ENCODE results near the gene OR2K2.
"Not testable (repeated sequence)": the region's sequence is repeated elsewhere in the genome, so short reads cannot be mapped to it uniquely, and the experiment has no call there.

The OR2K2 gene, protein sequence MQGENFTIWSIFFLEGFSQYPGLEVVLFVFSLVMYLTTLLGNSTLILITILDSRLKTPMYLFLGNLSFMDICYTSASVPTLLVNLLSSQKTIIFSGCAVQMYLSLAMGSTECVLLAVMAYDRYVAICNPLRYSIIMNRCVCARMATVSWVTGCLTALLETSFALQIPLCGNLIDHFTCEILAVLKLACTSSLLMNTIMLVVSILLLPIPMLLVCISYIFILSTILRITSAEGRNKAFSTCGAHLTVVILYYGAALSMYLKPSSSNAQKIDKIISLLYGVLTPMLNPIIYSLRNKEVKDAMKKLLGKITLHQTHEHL

DNA sequence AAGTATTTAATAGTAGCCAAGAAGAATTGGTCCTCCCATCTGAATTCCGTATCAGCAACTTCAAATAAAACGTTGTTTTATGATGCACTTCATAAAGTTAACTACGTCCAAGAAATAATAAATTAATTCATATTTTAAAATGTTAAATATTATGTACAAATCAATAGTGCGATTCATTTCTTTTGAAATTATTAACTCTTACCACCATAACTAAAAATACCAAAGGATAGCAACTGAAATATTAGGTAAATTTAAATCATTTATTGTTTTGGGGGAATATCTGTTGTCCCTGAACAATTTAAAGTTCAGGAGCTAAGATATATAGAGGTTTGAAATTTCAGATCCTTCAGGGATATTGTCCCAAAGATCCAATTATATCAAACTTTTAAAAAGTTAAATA lies at the start of gene OR2K2:
Gene OR2K2, minus strand, starts transcription at position 101 of the 400 bp plus-strand sequence. CDS start 1,791 bp downstream, outside the sequence.
- no peak for DNase-seq (ENCODE audit: low read depth in 3 of 3)

DNA sequence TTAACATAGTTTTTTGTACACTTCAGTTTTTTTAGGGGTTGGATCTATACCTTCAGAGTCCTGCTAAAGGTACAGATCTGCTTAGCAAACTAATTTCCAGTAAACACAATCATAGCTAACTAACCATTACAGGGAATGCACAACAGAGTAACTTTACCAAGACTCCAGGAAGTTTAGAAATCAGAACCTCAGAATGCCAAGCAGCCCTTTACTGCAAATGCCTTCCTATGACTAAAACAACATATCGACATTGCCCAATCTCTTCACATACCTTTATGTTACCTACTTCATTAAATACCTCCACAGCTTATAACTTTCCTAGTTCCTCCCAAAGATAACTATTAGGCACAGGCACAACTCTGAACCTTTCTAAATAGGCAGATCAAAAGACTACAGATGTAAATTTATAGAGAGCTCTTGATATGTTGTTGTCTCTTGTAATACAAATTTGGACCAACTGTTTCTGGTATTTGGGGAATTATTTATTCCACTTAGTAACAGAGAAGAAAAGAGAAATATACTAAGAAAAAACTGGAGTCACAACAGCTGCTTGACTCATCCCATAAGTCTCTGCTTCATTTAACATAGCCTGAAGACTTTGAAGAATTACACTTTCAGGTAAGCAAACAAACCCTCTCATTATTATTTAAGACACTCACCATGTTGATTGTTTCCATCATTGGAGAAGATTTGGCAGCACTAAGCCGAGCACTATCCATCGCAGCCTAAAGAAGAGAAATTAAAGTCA lies 46.0 kb upstream of the OR2K2 start:
- DNase-seq (ENCODE audit: low read depth in 3 of 3): no peak

DNA sequence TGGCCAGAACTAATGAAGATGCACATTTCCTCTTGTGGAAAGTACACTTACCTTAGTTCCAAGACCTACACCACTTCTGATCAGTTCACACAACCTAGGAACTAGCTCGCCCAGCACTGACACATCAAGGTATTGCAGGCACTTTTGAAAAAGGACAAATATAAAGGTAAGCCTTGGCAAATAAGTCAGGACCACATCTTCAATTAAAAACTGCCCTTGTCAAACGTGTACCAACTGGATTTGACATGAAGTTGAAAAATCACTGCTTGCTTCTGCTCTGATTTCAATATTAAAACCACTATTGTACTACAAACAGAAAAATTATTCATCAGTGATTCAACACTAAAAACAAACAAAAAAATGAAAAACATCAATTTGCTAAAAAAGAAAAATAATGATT lies 45.0 kb upstream of the OR2K2 start:
- DNase-seq (ENCODE audit: low read depth in 3 of 3): no peak

DNA sequence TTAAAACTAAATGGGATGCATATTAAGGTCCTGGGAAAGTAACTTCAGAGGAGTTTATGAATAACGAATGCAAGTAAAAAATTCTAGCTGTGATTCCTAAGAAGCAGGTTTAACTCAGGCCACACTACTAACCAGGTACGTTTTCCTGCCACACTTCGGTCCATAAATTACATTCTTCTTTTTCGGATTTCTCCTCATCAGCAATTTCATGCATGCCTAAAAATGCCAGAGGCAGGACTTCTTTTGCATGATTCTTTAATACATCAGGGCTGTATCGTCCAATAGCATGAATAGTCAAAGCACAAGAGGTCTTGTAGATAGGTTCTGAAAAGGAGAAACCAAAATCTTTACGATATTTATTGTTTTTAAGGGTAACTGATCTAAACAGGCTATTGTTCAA lies 42.3 kb upstream of the OR2K2 start:
- no peak for DNase-seq (ENCODE audit: low read depth in 3 of 3)

DNA sequence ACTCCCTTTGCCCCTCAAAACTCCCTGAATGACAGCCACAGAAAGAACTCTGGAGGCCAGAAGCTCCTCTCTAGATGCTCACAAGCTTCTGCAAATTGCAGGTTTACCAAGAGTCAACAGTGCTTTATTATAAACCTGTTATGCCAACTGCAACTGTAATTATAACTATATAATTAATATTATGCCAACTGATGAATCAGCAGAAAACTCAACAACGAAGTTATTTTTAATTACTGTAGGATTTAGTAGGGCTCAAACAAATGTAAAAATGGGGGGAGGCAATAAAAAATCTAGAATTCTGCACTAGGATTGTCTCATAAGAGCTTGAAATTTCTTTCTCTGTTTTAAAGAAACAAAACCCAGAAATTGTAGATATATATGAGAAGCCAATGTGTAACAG lies 37.0 kb upstream of the OR2K2 start:
- DNase-seq (ENCODE audit: low read depth in 3 of 3): no peak

DNA sequence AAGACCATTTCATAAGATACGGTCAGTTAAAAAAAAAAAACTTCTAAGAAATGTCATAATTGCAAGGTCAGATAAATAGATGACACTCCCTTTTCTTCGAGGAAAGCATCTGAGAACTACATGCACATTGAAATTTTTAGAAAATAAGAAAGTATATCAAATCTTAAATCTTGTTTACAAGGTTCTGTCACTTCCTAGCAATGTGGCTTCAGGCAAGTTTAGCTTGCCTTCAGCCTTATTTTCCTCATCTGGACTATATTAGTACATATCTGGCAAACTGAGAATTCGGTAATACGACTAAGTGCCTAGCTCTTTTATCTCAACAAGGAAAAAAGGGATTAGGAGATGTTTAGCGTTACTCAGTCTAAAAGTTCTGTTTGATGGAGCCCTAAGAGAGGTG lies 32.5 kb upstream of the OR2K2 start:
- no peak for DNase-seq (ENCODE audit: low read depth in 3 of 3)

DNA sequence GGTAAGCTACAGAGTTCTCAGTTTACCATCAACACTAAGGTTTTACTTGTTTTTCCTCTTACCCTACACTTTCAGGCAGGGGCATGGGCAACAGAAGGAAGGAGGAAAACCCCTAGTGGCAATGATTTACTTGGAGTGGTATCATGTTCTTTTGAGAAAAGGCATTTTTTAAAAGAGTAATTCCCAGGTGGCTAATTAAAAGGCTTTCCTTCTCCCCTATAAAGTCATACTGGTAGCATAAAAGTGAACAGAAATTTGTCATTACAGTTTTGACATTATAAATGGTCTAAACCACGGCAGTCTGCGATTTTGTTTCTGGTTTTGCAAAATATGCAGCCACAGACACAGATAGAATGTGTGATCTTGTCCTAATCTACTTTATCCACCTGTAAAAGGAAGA lies 30.9 kb upstream of the OR2K2 start:
- no peak for DNase-seq (ENCODE audit: low read depth in 3 of 3)

DNA sequence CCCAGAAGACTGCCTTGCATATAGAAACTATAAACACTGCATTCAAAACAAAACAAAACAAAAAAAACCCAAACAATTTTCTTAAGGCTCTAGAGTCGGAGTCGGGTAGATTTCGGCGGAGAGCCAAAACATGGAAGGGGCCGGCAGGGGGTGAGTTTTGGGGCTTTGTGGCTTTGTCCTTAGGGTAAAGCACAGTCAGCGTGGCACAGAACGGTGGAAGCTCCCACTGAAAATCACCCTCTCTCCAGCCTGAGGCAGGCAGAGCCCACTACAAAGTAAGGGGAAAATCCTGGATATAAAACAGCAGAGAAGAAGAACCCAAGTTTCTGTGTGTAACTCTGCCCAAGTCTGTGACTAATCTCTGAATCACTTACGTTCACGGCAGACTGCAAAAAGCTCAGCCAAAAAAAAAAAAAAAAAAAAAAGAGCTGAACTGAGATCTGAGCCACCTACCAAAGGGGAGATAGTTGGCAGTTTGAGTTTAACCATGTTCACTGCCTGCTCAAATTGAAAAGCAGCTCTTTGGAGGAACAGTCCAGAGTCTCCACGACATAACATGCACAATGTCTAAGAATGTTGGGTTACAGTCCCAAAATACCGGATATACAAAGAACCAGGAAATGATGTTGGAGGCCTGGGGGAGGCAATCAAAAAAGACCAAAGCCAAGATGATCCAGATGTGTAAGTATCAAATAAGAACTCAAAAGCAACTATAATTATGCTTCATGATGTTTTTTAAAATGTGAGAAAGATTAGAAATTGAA lies 26.6 kb upstream of the OR2K2 start:
- no peak for DNase-seq (ENCODE audit: low read depth in 3 of 3)

DNA sequence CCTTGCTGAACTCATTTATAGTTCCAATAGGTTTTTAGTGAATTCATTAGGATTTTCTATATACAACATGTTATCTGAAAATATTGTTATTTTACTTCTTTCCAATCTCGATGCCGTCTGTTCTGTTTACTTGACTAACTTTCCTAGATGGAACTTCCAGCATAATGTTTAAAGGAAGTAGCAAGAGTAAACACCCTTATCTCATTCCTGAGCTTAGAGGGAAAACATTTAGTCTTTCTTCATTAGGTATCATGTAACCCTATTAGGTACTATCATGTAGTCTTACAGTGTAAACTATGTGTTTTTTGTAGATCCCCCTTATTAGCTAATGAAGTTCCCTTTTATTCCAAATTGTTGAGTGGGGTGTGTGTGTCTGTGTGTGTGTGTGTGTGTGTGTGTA lies 22.5 kb upstream of the OR2K2 start:
- no peak for DNase-seq (ENCODE audit: low read depth in 3 of 3)

DNA sequence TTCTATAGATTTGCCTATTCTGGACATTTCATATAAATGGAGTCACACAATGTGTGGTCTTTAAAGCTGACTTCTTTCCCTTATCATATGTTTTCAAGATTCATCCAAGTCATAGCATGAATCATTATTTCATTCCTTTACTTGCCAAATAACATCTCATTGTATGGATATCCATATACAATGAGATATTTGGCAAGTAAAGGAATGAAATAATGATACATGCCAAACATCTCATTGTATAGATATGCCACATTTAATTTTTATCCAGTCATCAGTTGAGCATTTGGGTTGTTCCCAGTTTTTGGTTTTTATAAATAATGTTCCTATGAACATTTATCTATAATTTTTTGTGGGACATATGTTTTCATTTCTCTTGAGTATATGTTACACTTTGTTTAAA lies 20.5 kb upstream of the OR2K2 start:
- no peak for DNase-seq (ENCODE audit: low read depth in 3 of 3)

DNA sequence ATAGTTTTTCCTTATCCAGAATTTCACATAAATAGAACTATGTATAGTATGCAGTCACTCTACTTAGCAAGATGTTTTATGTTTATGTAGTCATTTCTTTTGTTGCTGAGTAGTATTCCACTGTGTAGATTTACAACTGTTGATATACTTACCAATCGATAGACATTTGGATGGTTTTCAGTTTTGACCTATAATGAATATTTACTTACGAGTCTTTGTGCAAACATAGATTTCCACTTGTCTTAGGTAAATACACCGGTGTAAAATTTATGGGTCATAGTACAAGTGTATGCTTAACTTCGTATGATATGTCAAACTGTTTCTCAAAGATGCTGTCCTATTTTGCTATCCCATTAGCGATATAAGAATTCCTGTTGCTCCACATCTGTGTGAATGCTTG lies 19.7 kb upstream of the OR2K2 start:
- no peak for DNase-seq (ENCODE audit: low read depth in 3 of 3)

DNA sequence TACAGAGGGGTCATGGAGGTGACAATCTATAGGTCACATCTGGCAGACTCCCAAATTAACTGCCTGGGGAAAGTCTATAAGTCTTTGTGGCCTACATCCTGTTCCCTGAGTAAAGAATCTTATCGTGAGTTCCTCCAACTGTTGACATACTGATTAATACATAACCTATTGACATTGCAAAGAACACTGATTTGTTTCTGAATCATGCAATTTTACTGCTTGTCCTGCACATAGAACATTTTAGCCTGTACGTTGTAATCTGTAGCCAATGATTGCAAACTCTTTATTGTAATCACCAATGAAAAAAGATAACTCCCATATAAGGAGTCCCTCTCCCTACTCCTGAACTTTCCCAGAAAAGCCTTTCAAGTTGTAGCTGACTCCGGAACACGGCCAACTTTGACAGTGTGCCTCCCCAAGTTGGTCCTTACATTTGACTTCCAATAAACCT lies 18.8 kb upstream of the OR2K2 start:
- no peak for DNase-seq (ENCODE audit: low read depth in 3 of 3)

DNA sequence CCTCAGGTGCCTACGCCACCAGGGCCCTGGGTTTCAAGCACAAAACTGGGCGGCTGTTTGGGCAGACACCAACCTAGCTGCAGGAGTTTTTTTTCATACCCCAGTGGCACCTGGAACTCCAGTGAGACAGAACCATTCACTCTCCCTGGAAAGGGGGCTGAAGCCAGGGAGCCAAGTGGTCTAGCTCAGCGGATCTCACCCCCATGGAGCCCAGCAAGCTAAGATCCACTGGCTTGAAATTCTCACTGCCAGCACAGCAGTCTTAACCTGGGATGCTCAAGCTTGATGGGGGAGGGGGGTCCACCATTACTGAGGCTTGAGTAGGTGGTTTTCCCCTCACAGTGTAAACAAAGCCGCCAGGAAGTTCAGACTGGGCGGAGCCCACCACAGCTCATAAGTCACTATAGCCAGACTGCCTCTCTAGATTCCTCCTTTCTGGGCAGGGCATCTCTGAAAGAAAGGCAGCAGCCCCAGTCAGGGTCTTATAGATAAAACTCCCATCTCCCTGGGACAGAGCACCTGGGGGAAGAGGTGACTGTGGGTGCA lies 4.4 kb upstream of the OR2K2 start:
- DNase-seq (ENCODE audit: low read depth in 3 of 3): not testable (repeated sequence)

DNA sequence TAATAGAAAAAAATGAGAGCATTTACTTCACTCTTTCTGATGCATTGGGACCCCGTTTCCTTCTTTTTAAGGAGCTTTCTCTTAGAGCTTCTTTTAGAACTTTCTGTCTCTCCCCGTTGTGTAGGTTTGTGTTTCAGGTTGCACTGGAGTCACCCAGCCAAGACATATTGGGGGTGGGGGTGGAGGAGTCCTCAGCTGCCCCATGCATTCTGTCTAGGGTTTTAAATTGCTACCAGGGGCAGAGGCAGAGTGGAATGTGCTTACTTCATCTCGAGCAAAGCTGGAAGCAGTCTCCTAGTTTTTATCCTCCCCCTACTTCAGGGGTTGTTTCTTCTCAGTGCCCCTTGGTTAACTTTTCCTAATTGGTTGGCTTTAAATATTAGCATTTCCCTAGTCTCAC lies 9.4 kb downstream of the OR2K2 start:
- no peak for DNase-seq (ENCODE audit: low read depth in 3 of 3)

DNA sequence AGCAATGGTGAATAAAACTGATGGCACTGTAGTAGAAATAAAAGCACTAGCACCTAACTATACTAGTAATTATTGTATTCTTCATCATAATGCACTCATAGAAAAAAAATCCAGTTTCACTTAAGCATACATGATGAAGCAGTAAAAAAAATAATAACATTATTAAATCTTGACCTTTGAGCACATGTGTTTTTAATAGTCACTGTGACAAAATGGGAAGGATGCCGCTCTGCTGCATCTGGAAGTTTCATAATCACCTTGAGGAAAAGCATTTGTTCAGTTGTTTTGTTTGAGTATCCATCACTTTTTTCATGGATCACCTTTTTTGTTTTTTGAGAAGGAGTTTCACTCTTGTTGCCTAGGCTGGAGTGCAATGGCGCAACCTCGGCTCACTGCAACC lies 13.2 kb downstream of the OR2K2 start:
- DNase-seq (ENCODE audit: low read depth in 3 of 3): no peak

DNA sequence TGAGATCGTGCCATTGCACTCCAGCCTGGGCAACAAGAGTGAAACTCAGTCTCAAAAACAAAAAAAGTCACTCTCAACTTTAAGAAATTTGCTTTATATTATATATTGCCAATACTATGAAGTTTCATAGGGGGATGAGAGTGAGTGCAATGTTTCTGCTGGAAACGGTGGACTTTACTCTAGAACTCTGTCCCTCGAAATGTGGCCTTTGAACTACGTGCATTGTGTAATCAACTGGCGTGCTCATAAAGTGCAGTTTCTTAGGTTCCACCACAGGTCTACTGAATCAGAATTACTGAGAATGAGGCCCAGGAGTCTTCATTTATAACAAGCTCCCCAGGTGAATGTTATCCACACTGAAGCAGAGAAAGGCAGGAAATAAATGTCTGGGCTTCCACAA lies 24.1 kb downstream of the OR2K2 start:
- no peak for DNase-seq (ENCODE audit: low read depth in 3 of 3)

DNA sequence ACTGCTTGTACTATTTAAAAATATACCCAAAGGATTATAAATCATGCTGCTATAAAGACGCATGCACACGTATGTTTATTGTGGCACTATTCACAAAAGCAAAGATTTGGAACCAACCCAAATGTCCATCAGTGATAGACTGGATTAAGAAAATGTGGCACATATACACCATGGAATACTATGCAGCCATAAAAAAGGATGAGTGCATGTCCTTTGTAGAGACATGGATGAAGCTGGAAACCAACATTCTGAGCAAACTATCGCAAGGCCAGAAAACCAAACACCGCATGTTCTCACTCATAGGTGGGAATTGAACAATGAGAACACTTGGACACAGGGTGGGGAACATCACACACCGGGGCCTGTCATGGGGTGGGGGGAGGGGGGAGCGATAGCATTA lies 26.0 kb downstream of the OR2K2 start:
- not testable (repeated sequence) for DNase-seq (ENCODE audit: low read depth in 3 of 3)

DNA sequence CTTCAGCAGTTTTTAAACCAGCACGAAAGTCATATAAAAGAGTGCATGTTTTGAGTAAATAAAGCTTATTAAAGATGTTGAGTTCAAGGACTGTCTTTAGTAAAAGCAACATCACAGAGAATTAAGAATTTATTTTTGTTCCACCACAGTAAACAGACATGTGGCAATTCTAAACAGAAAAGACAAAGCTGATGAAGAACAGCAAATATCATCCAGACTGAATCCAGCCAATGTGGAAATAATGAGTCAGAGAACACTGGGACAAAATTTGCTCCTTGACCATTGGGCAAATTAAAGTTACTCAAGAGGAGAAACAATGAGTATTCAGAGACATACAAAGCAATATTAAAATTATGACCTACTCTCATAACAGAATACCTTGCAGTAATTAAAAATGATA lies 28.8 kb downstream of the OR2K2 start:
- DNase-seq (ENCODE audit: low read depth in 3 of 3): no peak

DNA sequence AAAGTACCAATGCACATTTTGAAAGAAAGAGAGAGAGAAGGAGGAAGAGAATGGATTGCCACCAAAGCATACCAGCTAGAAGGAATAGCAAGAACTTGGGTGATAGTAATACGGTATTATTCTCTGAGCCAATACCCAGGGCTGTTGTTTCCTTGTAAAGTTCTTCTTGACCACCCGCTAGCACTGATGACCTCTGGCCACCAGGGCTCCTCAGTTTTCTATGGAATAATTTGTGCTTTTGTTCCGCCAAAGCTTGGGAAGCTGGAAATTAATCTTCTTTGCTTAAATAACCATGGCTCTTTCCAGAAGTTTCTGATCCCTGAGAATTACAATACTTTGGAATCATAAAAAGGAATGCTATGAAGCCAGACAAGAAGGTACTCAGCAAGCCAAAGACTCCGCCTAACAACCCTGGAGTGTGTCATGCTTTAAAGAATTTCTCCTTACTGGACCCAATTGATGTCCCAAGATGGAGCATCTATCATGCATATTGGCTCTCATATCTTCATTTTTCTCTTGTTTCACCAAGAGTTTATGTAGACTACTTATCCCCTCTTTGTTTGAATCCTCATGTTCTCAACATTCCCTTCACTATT lies 29.8 kb downstream of the OR2K2 start:
- DNase-seq (ENCODE audit: low read depth in 3 of 3): no peak

DNA sequence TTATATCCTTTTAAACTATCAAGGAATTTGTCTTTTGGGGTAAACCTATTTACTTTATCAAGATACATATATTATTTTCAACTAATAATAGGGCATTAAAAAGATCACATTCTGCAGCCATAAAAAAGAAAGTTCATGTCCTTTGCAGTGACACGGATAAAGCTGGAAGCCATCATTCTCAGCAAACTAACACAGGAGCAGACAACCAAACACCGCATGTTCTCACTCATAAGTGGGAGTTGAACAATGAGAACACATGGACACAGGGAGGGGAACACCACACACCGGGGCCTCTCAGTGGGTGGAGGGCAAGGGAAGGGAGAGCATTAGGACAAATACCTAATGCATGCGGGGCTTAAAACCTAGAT lies 30.4 kb downstream of the OR2K2 start:
- DNase-seq (ENCODE audit: low read depth in 3 of 3): not testable (repeated sequence)

DNA sequence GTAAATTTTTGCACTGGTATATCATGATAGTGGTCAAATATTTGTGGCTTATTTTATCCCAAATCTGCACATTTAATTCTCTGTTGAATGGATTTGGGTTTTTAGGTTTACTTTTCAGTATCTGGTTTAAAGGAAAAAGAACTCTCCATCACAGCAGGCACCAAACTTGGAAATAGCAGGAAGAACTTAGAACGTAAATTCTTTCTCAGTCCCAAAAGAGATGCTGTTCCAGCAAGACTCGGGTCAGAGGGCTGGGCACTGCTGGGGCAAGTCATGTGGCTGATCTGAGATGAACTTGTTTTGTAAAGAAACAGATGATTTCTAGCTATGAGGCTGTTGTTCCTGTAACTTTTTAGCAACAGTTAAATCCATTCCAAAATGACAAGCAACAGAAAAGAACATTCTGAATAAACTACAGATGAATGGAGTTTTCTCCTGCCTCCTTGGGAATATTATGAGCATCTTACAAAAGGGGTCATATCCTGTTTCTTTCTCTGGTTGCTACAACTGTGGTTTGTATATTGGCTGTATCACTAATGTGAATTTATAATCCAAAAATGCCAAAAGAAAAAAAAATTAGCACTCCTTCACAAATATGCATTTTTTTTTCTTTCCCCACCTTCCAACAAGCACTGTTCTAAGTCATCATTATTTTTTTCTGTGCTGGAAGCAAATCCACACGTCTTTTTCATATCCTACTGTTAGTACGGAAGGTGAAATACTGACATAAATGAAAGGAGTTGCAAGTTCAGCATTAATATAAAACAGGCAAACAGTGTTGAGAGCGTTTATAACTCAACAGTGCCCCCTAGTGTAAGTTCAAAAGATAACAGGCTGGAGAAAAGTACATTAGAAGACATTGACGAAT lies 31.1 kb downstream of the OR2K2 start:
- no peak for DNase-seq (ENCODE audit: low read depth in 3 of 3)
